Muscle of leg (tissue), 11 donors: ENCODE measurements around the gene BRCA1. TPM values are rescaled to one million over a fixed set of nuclear protein-coding genes. Genes with fewer than 3 reads are reported as not detected.
A peak's percentile ranks its signal among the peaks of the same experiment; 100 is the strongest.
"Not testable (repeated sequence)": the region's sequence is repeated elsewhere in the genome, so short reads cannot be mapped to it uniquely, and the experiment has no call there.

ENCODE experiments used
- DNase-seq: peaks from one replicate; pipeline ENCODE4 v3.0.0; 2013
- H3K27ac ChIP-seq: one replicate; pipeline ENCODE4 v1.5.1; 2013; ENCODE audit warnings: mild to moderate bottlenecking, low read length, control low read depth
- H3K27me3 ChIP-seq: one replicate; pipeline ENCODE4 v1.6.1; 2013; ENCODE audit warnings: low read length; ENCODE audit not compliant: control insufficient read depth, insufficient read depth
- H3K36me3 ChIP-seq: one replicate; pipeline ENCODE4 v1.6.1; 2013; ENCODE audit warnings: low read length; ENCODE audit not compliant: control insufficient read depth, insufficient read depth
- H3K4me1 ChIP-seq: one replicate; pipeline ENCODE4 v1.6.1; 2013; ENCODE audit warnings: low read length; ENCODE audit not compliant: control insufficient read depth, insufficient read depth
- H3K4me3 ChIP-seq: one replicate; pipeline ENCODE4 v1.5.1; 2013; ENCODE audit warnings: low read length, control low read depth
- H3K9me3 ChIP-seq: replicated peaks from 2 replicates; pipeline ENCODE4 v1.6.1; 2013; ENCODE audit warnings: low read depth, low read length; ENCODE audit not compliant: control insufficient read depth
- WGBS: methylation state at CpG from one replicate; pipeline ENCODE4 v1.1.5; 2013; ENCODE audit warnings: missing lambda C conversion rate; ENCODE audit not compliant: insufficient coverage; 5-methylcytosine and 5-hydroxymethylcytosine counted together
- polyA plus RNA-seq, 8 donors: library from polyadenylated mRNA; unstranded; fragments of 120-200 nt; gene quantifications; one replicate each; pipeline versions ENCODE4 v1.2.1 to v1.2.3, GENCODE V29; 2013; ENCODE audit warnings: inconsistent platforms in 1 of 8, low replicate concordance in 1 of 8; ENCODE audit not compliant: insufficient read length in 8 of 8, insufficient read depth in 1 of 8
- total RNA-seq: library from RNA; stranded (reverse); fragments of 120-200 nt; gene quantifications from one replicate; pipeline ENCODE4 v1.2.4, GENCODE V29; 2013

BRCA1 gene
- total and polyA plus RNA-seq, 9 donors = 8.1 to 12.3 (median 9.1) TPM

DNA sequence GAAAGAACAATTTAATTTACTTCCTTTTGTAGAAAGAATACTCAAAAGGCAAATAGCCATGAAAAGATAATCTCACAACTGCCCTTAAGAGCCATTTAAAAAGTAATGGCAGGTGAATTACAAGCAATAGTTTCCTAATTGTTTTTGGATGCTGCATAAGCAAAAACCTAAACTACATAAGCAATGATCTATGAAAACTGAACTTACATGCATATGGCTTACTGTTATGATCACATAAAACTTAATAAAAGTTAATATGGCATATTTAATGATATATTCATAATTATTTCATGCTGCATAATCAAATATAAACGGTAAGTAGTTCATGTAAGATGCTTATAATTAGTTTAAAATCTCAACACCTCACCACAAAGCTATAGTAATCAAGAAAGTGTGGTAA, 18.6 kb downstream of the BRCA1 start:
- no peak overlapping the region for H3K4me3 ChIP-seq
- H3K9me3 ChIP-seq = no peaks in the 10 kb centered on the region
- no peak overlapping the region for H3K27ac ChIP-seq
- no peaks in the 10 kb centered on the region for H3K4me1 ChIP-seq
- no peak for DNase-seq
- WGBS = no CpG with 5 or more reads among the region's 1 CpG
- H3K27me3 ChIP-seq = no peaks in the 10 kb centered on the region
- H3K36me3 ChIP-seq = peaks cover 23% of the 10 kb centered on the region

DNA sequence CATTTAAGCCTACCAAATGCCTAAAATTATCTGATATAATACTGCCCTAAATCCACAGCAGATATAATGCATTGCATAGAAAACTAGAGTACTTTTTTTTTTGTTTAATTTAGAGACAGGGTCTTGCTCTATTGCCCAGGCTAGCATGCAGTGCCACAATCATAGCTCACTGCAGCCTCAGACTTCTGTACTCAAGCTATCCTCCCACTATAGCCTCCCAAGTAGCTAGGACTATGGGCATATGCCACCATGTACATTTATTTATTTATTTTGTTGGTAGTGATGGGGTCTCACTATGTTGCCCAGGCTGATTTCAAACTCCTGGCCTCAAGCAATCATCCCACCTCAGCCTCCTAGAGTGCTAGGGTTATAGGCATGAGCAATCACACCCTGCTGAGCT, 20.0 kb downstream of the BRCA1 start:
- no peaks in the 10 kb centered on the region for H3K27me3 ChIP-seq
- no peaks in the 10 kb centered on the region for H3K4me1 ChIP-seq
- H3K4me3 ChIP-seq = no peak overlapping the region
- no peak for DNase-seq
- H3K27ac ChIP-seq = no peak overlapping the region
- no peaks in the 10 kb centered on the region for H3K9me3 ChIP-seq
- H3K36me3 ChIP-seq = peaks cover 20% of the 10 kb centered on the region

DNA sequence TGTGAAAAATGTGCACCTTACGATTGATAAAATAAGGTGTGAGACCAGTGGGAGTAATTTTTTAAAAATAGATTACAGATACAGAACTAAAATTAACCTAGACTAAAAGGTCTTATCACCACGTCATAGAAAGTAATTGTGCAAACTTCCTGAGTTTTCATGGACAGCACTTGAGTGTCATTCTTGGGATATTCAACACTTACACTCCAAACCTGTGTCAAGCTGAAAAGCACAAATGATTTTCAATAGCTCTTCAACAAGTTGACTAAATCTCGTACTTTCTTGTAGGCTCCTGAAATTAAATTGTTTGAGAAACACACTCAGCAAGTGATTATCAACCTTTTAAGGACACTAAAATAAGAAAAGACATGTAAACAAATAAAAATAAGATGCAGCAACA, 20.5 kb downstream of the BRCA1 start:
- no peak overlapping the region for H3K4me3 ChIP-seq
- no peaks in the 10 kb centered on the region for H3K4me1 ChIP-seq
- no peak overlapping the region for H3K27ac ChIP-seq
- WGBS = no CpG with 5 or more reads among the region's 3 CpGs
- peaks cover 22% of the 10 kb centered on the region for H3K36me3 ChIP-seq
- no peaks in the 10 kb centered on the region for H3K27me3 ChIP-seq
- H3K9me3 ChIP-seq = no peaks in the 10 kb centered on the region
- no peak for DNase-seq

DNA sequence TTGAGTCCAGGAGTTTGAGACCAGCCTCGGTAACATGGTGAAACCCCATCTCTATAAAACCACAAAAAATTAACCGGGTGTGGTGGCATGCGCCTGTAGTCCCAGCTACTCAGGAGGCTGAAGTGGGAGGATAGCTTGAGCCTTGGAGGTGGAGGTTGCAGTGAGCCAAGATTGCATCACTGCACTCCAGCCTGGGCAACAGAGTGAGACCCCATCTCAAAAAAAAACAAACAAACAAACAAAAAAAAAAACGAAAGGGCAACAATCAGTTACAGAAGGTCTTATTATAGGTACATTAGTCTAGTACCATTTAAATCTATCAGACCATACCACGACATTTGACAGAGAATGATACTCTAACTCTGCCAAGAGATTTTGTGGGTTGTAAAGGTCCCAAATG, 29.8 kb downstream of the BRCA1 start:
- WGBS = no CpG with 5 or more reads among the region's 5 CpGs
- not testable (repeated sequence) for H3K4me3 ChIP-seq, H3K27ac ChIP-seq, DNase-seq, H3K9me3 ChIP-seq, H3K4me1 ChIP-seq, H3K27me3 ChIP-seq, H3K36me3 ChIP-seq

DNA sequence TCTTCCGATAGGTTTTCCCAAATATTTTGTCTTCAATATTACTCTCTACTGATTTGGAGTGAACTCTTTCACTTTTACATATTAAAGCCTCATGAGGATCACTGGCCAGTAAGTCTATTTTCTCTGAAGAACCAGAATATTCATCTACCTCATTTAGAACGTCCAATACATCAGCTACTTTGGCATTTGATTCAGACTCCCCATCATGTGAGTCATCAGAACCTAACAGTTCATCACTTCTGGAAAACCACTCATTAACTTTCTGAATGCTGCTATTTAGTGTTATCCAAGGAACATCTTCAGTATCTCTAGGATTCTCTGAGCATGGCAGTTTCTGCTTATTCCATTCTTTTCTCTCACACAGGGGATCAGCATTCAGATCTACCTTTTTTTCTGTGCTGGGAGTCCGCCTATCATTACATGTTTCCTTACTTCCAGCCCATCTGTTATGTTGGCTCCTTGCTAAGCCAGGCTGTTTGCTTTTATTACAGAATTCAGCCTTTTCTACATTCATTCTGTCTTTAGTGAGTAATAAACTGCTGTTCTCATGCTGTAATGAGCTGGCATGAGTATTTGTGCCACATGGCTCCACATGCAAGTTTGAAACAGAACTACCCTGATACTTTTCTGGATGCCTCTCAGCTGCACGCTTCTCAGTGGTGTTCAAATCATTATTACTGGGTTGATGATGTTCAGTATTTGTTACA, 30.9 kb downstream of the BRCA1 start:
- H3K4me1 ChIP-seq = no peaks in the 10 kb centered on the region
- H3K27ac ChIP-seq = no peak overlapping the region
- H3K36me3 ChIP-seq = peaks cover 11% of the 10 kb centered on the region
- no peak for DNase-seq
- H3K4me3 ChIP-seq = no peak overlapping the region
- 92% methylated on average over 3 of the region's 4 CpGs for WGBS
- no peaks in the 10 kb centered on the region for H3K9me3 ChIP-seq
- H3K27me3 ChIP-seq = no peaks in the 10 kb centered on the region

DNA sequence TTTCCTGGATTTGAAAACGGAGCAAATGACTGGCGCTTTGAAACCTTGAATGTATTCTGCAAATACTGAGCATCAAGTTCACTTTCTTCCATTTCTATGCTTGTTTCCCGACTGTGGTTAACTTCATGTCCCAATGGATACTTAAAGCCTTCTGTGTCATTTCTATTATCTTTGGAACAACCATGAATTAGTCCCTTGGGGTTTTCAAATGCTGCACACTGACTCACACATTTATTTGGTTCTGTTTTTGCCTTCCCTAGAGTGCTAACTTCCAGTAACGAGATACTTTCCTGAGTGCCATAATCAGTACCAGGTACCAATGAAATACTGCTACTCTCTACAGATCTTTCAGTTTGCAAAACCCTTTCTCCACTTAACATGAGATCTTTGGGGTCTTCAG, 32.3 kb downstream of the BRCA1 start:
- Histone ChIP-seq H3K4me1 (no peaks in the 10 kb centered on the region), H3K36me3 (peaks cover 11% of the 10 kb centered on the region), H3K4me3 (no peak overlapping the region), H3K9me3 (no peaks in the 10 kb centered on the region), H3K27me3 (no peaks in the 10 kb centered on the region), H3K27ac (no peak overlapping the region)
- DNase-seq = no peak
- 56% methylated on average over 2 of the region's 4 CpGs for WGBS

DNA sequence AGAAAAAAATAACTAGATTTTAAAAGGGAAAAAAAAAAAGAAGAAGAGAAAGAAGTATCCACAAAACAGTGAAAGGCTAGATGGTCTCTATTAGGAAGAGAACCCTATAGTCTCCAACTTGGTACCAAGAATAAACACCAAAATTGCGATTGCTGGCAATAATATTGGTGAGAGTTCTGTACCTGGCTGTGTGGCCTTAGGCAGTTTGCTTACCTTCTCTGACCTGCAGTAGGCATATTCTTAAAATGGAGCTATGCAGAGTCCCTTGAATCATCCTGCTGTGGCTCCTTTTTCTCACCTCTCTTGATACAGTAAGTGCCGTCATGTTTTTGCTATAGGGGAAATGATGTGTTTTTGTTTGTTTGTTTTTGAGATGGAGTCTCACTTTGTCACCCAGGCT, 35.1 kb downstream of the BRCA1 start:
- DNase-seq = no peak
- WGBS = no CpG with 5 or more reads among the region's 2 CpGs
- Histone ChIP-seq H3K27ac (no peak overlapping the region), H3K27me3 (no peaks in the 10 kb centered on the region), H3K4me3 (no peak overlapping the region), H3K4me1 (no peaks in the 10 kb centered on the region), H3K36me3 (peaks cover 11% of the 10 kb centered on the region), H3K9me3 (no peaks in the 10 kb centered on the region)

DNA sequence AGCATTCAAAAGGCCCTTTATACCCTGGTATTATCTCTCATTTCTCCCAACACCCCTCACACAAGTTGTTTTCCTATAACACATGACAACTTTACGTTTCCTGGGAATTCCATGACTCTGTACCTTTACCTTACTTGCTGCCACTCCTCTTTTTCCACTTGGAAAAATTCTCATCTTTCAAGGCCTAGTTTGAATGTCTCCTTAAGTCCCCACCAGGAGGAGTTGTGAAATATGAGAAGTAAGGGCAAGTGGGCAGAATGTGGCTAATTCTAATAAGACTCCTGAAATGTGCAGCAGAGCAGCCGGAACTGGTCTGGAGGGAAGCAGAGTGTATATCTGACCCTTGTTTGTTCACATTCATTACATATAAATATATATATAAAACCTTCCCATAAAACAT, 39.7 kb downstream of the BRCA1 start:
- no peaks in the 10 kb centered on the region for H3K4me1 ChIP-seq
- no peaks in the 10 kb centered on the region for H3K9me3 ChIP-seq
- H3K4me3 ChIP-seq = no peak overlapping the region
- WGBS = no CpG with 5 or more reads among the region's 2 CpGs
- H3K27ac ChIP-seq = no peak overlapping the region
- peak; percentile 6 for DNase-seq
- no peaks in the 10 kb centered on the region for H3K27me3 ChIP-seq
- H3K36me3 ChIP-seq = peaks cover 17% of the 10 kb centered on the region

DNA sequence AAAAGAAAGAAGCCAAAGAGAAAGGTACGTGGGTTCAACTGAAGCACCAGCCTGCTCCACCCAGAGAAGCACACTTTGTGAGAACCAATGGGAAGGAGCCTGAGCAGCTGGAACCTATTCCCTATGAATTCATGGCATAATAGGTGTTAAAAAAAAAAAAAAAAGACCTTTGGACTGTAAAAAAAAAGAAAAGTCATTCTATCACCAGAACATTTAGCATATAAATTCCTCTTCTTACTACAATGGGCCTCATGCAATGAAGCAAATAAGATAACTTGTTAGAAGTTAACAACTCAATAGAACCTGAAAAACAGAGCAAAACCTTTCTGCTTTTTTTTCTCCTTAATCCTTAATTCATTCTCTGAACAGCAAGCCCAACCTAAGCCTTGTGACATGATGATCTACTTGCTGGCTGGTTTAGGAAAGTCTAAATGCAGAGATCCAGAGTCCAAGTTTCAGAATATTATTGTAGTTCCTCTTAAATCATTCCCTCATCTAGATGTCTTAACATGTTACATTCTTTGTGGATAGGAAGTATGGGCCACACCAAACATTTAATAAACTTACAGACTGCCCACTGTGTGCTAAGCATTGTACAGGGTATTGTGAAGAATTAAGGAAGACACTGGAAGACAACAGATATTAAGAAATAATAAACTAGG, 45.4 kb downstream of the BRCA1 start:
- no peaks in the 10 kb centered on the region for H3K4me1 ChIP-seq
- no peaks in the 10 kb centered on the region for H3K9me3 ChIP-seq
- no peaks in the 10 kb centered on the region for H3K27me3 ChIP-seq
- no CpG with 5 or more reads among the region's 1 CpG for WGBS
- no peak overlapping the region for H3K4me3 ChIP-seq
- no peak for DNase-seq
- H3K36me3 ChIP-seq = peaks cover 13% of the 10 kb centered on the region
- no peak overlapping the region for H3K27ac ChIP-seq

DNA sequence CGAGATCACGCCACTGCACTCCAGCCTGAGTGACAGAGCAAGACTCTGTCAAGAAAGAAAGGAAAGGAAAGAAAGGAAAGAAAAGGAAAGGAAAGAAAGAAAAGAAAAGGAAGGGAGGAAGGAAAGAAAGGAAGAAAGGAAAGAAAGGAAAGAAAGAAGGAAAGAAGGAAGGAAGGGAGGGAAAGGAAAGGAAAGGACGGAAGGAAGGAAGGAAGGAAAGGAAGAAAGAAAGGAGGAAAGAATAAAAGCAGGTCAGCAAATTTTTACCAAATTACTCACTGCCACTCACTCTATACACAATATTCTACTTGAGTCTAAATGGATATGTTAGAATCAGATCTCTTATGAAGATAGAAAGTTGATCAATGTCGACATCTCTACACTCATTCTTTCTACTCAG, 50.3 kb downstream of the BRCA1 start:
- H3K27ac ChIP-seq = no peak overlapping the region
- no peaks in the 10 kb centered on the region for H3K27me3 ChIP-seq
- H3K9me3 ChIP-seq = no peaks in the 10 kb centered on the region
- H3K36me3 ChIP-seq = no peaks in the 10 kb centered on the region
- H3K4me1 ChIP-seq = no peaks in the 10 kb centered on the region
- H3K4me3 ChIP-seq = no peak overlapping the region
- no peak for DNase-seq
- 96% methylated on average over 2 of the region's 4 CpGs for WGBS
